ENCODE data around the gene ZNF398. TPM values are rescaled to one million over a fixed set of nuclear protein-coding genes. Genes with fewer than 3 reads are reported as not detected.

Gene ZNF398
- total and polyA plus RNA-seq, 5 donors from 2014 or later: 5.5 to 14.4 (median 11.9) TPM

GRCh38 chr7:149214020-149214720 lies 66.9 kb downstream of the ZNF398 start:
- Mint-ChIP-seq H3K9me3 (no peaks in the 10 kb centered on the region), H3K36me3 (peaks cover 54% of the 10 kb centered on the region), H3K27ac (peak overlapping the region in 1 of 3 donors; percentile 38), H3K4me1 (peaks cover 6 to 15% (median 7%) of the 10 kb centered on the region in 4 donors), H3K4me3 (no peak overlapping the region), H3K27me3 (no peaks in the 10 kb centered on the region)
- no peak for DNase-seq
- Histone ChIP-seq H3K36me3 (ENCODE audit: control insufficient read depth, insufficient read depth, low read length) (peaks cover 86% of the 10 kb centered on the region), H3K4me1 (ENCODE audit: control insufficient read depth, insufficient read depth, low read length, poor library complexity, severe bottlenecking) (no peaks in the 10 kb centered on the region), H3K9me3 (ENCODE audit: control insufficient read depth in 2 of 2, low read length in 2 of 2) (no peaks in the 10 kb centered on the region), H3K27me3 (ENCODE audit: control insufficient read depth, insufficient read depth, low read length) (no peaks in the 10 kb centered on the region), H3K27ac (ENCODE audit: insufficient read depth, low read length, poor library complexity, severe bottlenecking) (no peak overlapping the region), H3K4me3 (ENCODE audit: low read depth, low read length) (no peak overlapping the region)
- ATAC-seq (ENCODE audit: low read depth in 2 of 2): no peak

- Mint-ChIP-seq H3K27ac (peak overlapping the region in 1 of 3 donors; percentile 54), H3K27me3 (no peaks in the 10 kb centered on the region), H3K36me3 (peaks cover 48% of the 10 kb centered on the region), H3K9me3 (peaks cover 0 to 1% (median 0%) of the 10 kb centered on the region in 7 donors), H3K4me3 (no peak overlapping the region), H3K4me1 (peaks cover 0 to 6% (median 2%) of the 10 kb centered on the region in 4 donors)
- H3K4me1 ChIP-seq (ENCODE audit: control insufficient read depth, insufficient read depth, low read length, poor library complexity, severe bottlenecking): no peaks in the 10 kb centered on the region
- H3K27ac ChIP-seq (ENCODE audit: insufficient read depth, low read length, poor library complexity, severe bottlenecking): no peak overlapping the region
- no peaks in the 10 kb centered on the region for H3K27me3 ChIP-seq (ENCODE audit: control insufficient read depth, insufficient read depth, low read length)
- H3K36me3 ChIP-seq (ENCODE audit: control insufficient read depth, insufficient read depth, low read length): peaks cover 82% of the 10 kb centered on the region
- no peaks in the 10 kb centered on the region for H3K9me3 ChIP-seq (ENCODE audit: control insufficient read depth in 2 of 2, low read length in 2 of 2)
- DNase-seq: no peak
- no peak for ATAC-seq (ENCODE audit: low read depth in 2 of 2)
- no peak overlapping the region for H3K4me3 ChIP-seq (ENCODE audit: low read depth, low read length)
Observed at GRCh38 chr7:149216402-149216801, 69.1 kb downstream of the ZNF398 start.

- Mint-ChIP-seq H3K4me3 (no peak overlapping the region), H3K27ac (peak overlapping the region in 2 of 3 donors; percentile 54 to 81), H3K4me1 (peaks cover 0 to 6% (median 2%) of the 10 kb centered on the region in 4 donors), H3K27me3 (no peaks in the 10 kb centered on the region), H3K9me3 (peaks cover 0 to 1% (median 0%) of the 10 kb centered on the region in 7 donors), H3K36me3 (peaks cover 46% of the 10 kb centered on the region)
- no peak for ATAC-seq (ENCODE audit: low read depth in 2 of 2)
- Histone ChIP-seq H3K4me3 (ENCODE audit: low read depth, low read length) (no peak overlapping the region), H3K27ac (ENCODE audit: insufficient read depth, low read length, poor library complexity, severe bottlenecking) (no peak overlapping the region), H3K36me3 (ENCODE audit: control insufficient read depth, insufficient read depth, low read length) (peaks cover 72% of the 10 kb centered on the region), H3K27me3 (ENCODE audit: control insufficient read depth, insufficient read depth, low read length) (no peaks in the 10 kb centered on the region), H3K4me1 (ENCODE audit: control insufficient read depth, insufficient read depth, low read length, poor library complexity, severe bottlenecking) (no peaks in the 10 kb centered on the region), H3K9me3 (ENCODE audit: control insufficient read depth in 2 of 2, low read length in 2 of 2) (no peaks in the 10 kb centered on the region)
- no peak for DNase-seq
Observed at GRCh38 chr7:149217570-149217969, 70.3 kb downstream of the ZNF398 start.

GRCh38 chr7:149218469-149219420 lies 71.5 kb downstream of the ZNF398 start:
- Histone ChIP-seq H3K36me3 (ENCODE audit: control insufficient read depth, insufficient read depth, low read length) (peaks cover 60% of the 10 kb centered on the region), H3K27ac (ENCODE audit: insufficient read depth, low read length, poor library complexity, severe bottlenecking) (no peak overlapping the region), H3K4me3 (ENCODE audit: low read depth, low read length) (no peak overlapping the region), H3K27me3 (ENCODE audit: control insufficient read depth, insufficient read depth, low read length) (no peaks in the 10 kb centered on the region), H3K4me1 (ENCODE audit: control insufficient read depth, insufficient read depth, low read length, poor library complexity, severe bottlenecking) (no peaks in the 10 kb centered on the region), H3K9me3 (ENCODE audit: control insufficient read depth in 2 of 2, low read length in 2 of 2) (no peaks in the 10 kb centered on the region)
- Mint-ChIP-seq H3K36me3 (peaks cover 40% of the 10 kb centered on the region), H3K27me3 (no peaks in the 10 kb centered on the region), H3K27ac (peak overlapping the region; percentile 8 to 53 (median 15)), H3K9me3 (peaks cover 0 to 1% (median 0%) of the 10 kb centered on the region in 7 donors), H3K4me1 (peaks cover 0 to 6% (median 2%) of the 10 kb centered on the region in 4 donors), H3K4me3 (no peak overlapping the region)
- DNase-seq (no peak), ATAC-seq (ENCODE audit: low read depth in 2 of 2) (no peak)

GRCh38 chr7:149220534-149220933 lies 73.3 kb downstream of the ZNF398 start:
- no peaks in the 10 kb centered on the region for H3K27me3 ChIP-seq (ENCODE audit: control insufficient read depth, insufficient read depth, low read length)
- peaks cover 55% of the 10 kb centered on the region for H3K36me3 ChIP-seq (ENCODE audit: control insufficient read depth, insufficient read depth, low read length)
- no peak overlapping the region for H3K4me3 ChIP-seq (ENCODE audit: low read depth, low read length)
- ATAC-seq (ENCODE audit: low read depth in 2 of 2) (no peak), DNase-seq (no peak)
- Mint-ChIP-seq H3K27me3 (no peaks in the 10 kb centered on the region), H3K9me3 (peaks cover 0 to 1% (median 0%) of the 10 kb centered on the region in 7 donors), H3K27ac (no peak overlapping the region), H3K36me3 (peaks cover 38% of the 10 kb centered on the region), H3K4me3 (no peak overlapping the region), H3K4me1 (peaks cover 0 to 6% (median 2%) of the 10 kb centered on the region in 4 donors)
- no peaks in the 10 kb centered on the region for H3K9me3 ChIP-seq (ENCODE audit: control insufficient read depth in 2 of 2, low read length in 2 of 2)
- no peaks in the 10 kb centered on the region for H3K4me1 ChIP-seq (ENCODE audit: control insufficient read depth, insufficient read depth, low read length, poor library complexity, severe bottlenecking)
- H3K27ac ChIP-seq (ENCODE audit: insufficient read depth, low read length, poor library complexity, severe bottlenecking): no peak overlapping the region

GRCh38 chr7:149223176-149223575 lies 75.9 kb downstream of the ZNF398 start:
- ATAC-seq (ENCODE audit: low read depth in 2 of 2): no peak
- Mint-ChIP-seq H3K9me3 (peaks cover 0 to 1% (median 0%) of the 10 kb centered on the region in 7 donors), H3K27me3 (no peaks in the 10 kb centered on the region), H3K4me1 (peaks cover 0 to 2% (median 0%) of the 10 kb centered on the region in 4 donors), H3K36me3 (peaks cover 32% of the 10 kb centered on the region), H3K4me3 (no peak overlapping the region), H3K27ac (no peak overlapping the region)
- no peaks in the 10 kb centered on the region for H3K9me3 ChIP-seq (ENCODE audit: control insufficient read depth in 2 of 2, low read length in 2 of 2)
- no peaks in the 10 kb centered on the region for H3K27me3 ChIP-seq (ENCODE audit: control insufficient read depth, insufficient read depth, low read length)
- no peak overlapping the region for H3K4me3 ChIP-seq (ENCODE audit: low read depth, low read length)
- peaks cover 34% of the 10 kb centered on the region for H3K36me3 ChIP-seq (ENCODE audit: control insufficient read depth, insufficient read depth, low read length)
- H3K4me1 ChIP-seq (ENCODE audit: control insufficient read depth, insufficient read depth, low read length, poor library complexity, severe bottlenecking): no peaks in the 10 kb centered on the region
- no peak for DNase-seq
- H3K27ac ChIP-seq (ENCODE audit: insufficient read depth, low read length, poor library complexity, severe bottlenecking): no peak overlapping the region

GRCh38 chr7:149223761-149224160 lies 76.5 kb downstream of the ZNF398 start:
- Mint-ChIP-seq H3K36me3 (peaks cover 28% of the 10 kb centered on the region), H3K9me3 (peaks cover 0 to 1% (median 0%) of the 10 kb centered on the region in 7 donors), H3K27ac (no peak overlapping the region), H3K4me3 (no peak overlapping the region), H3K4me1 (peaks cover 0 to 2% (median 0%) of the 10 kb centered on the region in 4 donors), H3K27me3 (no peaks in the 10 kb centered on the region)
- no peaks in the 10 kb centered on the region for H3K27me3 ChIP-seq (ENCODE audit: control insufficient read depth, insufficient read depth, low read length)
- H3K27ac ChIP-seq (ENCODE audit: insufficient read depth, low read length, poor library complexity, severe bottlenecking): no peak overlapping the region
- H3K36me3 ChIP-seq (ENCODE audit: control insufficient read depth, insufficient read depth, low read length): peaks cover 28% of the 10 kb centered on the region
- ATAC-seq (ENCODE audit: low read depth in 2 of 2): no peak
- H3K4me3 ChIP-seq (ENCODE audit: low read depth, low read length): no peak overlapping the region
- no peaks in the 10 kb centered on the region for H3K4me1 ChIP-seq (ENCODE audit: control insufficient read depth, insufficient read depth, low read length, poor library complexity, severe bottlenecking)
- no peaks in the 10 kb centered on the region for H3K9me3 ChIP-seq (ENCODE audit: control insufficient read depth in 2 of 2, low read length in 2 of 2)
- no peak for DNase-seq
